ENCODE data around the gene EBI3.

EBI3 gene

GRCh38 chr19:4183967-4184717 lies 45.2 kb upstream of the EBI3 start:
- no peak overlapping the region for H3K4me3 ChIP-seq (ENCODE audit: insufficient read depth in 1 of 2, low read depth in 1 of 2, low read length in 2 of 2)
- no peak overlapping the region for H3K18ac ChIP-seq (ENCODE audit: low read depth in 1 of 2, low read length in 2 of 2)
- peak overlapping the region in 1 of 2 experiments; percentile 23 for H2BK12ac ChIP-seq (ENCODE audit: low read length in 2 of 2)
- no peak overlapping the region for H2BK120ac ChIP-seq (ENCODE audit: low read depth, low read length)
- H2AFZ ChIP-seq (ENCODE audit: low read depth, low read length) = no peak overlapping the region
- no peak overlapping the region for H3K27ac ChIP-seq (ENCODE audit: low read length, poor library complexity, severe bottlenecking)
- H3K14ac ChIP-seq (ENCODE audit: low read length in 2 of 2) = no peak overlapping the region
- no peak overlapping the region for H4K91ac ChIP-seq (ENCODE audit: low read length)
- H2BK5ac ChIP-seq (ENCODE audit: low read depth, low read length, poor library complexity, severe bottlenecking) = no peak overlapping the region
- no peak overlapping the region for H3K4ac ChIP-seq (ENCODE audit: low read depth in 1 of 2, low read length in 2 of 2)
- H3K9ac ChIP-seq (ENCODE audit: low read length) = no peak overlapping the region
- peak overlapping the region in 1 of 2 experiments; percentile 29 for H3K23ac ChIP-seq (ENCODE audit: low read length in 2 of 2)
- DNase-seq = no peak
- peaks cover 21% of the 10 kb centered on the region for H3K4me1 ChIP-seq (ENCODE audit: control insufficient read depth, insufficient read depth, low read depth, low read length)
- no peaks in the 10 kb centered on the region for H3K9me3 ChIP-seq (ENCODE audit: control insufficient read depth, low read length)
- H3K36me3 ChIP-seq (ENCODE audit: control insufficient read depth in 1 of 2, insufficient read depth in 2 of 2, low read depth in 1 of 2, low read length in 2 of 2) = peaks cover 17 to 18% of the 10 kb centered on the region in 2 experiments
- no peaks in the 10 kb centered on the region for H3K27me3 ChIP-seq (ENCODE audit: control insufficient read depth in 1 of 2, insufficient read depth in 1 of 2, low read length in 2 of 2)
- peaks cover 20% of the 10 kb centered on the region for H3K79me1 ChIP-seq (replicated peaks; ENCODE audit: low read length, poor library complexity, severe bottlenecking)
- WGBS = 62% methylated on average over 19 of the region's 23 CpGs
- H2BK15ac ChIP-seq (ENCODE audit: low read depth, poor library complexity, severe bottlenecking) = no peak overlapping the region
- H2AK5ac ChIP-seq (ENCODE audit: low read length, severe bottlenecking) = no peak overlapping the region
- H3K4me2 ChIP-seq (ENCODE audit: low read length, poor library complexity, severe bottlenecking) = no peak overlapping the region
- no peak overlapping the region for H4K8ac ChIP-seq (ENCODE audit: low read length)

- H3K79me1 ChIP-seq (replicated peaks; ENCODE audit: low read length, poor library complexity, severe bottlenecking) = peaks cover 17% of the 10 kb centered on the region
- no peak overlapping the region for H2AK5ac ChIP-seq (ENCODE audit: low read length, severe bottlenecking)
- no peak overlapping the region for H3K23ac ChIP-seq (ENCODE audit: low read length in 2 of 2)
- no peak overlapping the region for H3K18ac ChIP-seq (ENCODE audit: low read depth in 1 of 2, low read length in 2 of 2)
- no peak overlapping the region for H3K27ac ChIP-seq (ENCODE audit: low read length, poor library complexity, severe bottlenecking)
- H3K4me1 ChIP-seq (ENCODE audit: control insufficient read depth, insufficient read depth, low read depth, low read length) = peaks cover 21% of the 10 kb centered on the region
- no peaks in the 10 kb centered on the region for H3K9me3 ChIP-seq (ENCODE audit: control insufficient read depth, low read length)
- no peak overlapping the region for H3K4me2 ChIP-seq (ENCODE audit: low read length, poor library complexity, severe bottlenecking)
- no peak overlapping the region for H2BK15ac ChIP-seq (ENCODE audit: low read depth, poor library complexity, severe bottlenecking)
- peaks cover 10 to 13% of the 10 kb centered on the region in 2 experiments for H3K36me3 ChIP-seq (ENCODE audit: control insufficient read depth in 1 of 2, insufficient read depth in 2 of 2, low read depth in 1 of 2, low read length in 2 of 2)
- H4K91ac ChIP-seq (ENCODE audit: low read length) = no peak overlapping the region
- H4K8ac ChIP-seq (ENCODE audit: low read length) = no peak overlapping the region
- H2BK5ac ChIP-seq (ENCODE audit: low read depth, low read length, poor library complexity, severe bottlenecking) = no peak overlapping the region
- DNase-seq = no peak
- 82% methylated on average over 2 of the region's 2 CpGs for WGBS
- H2BK12ac ChIP-seq (ENCODE audit: low read length in 2 of 2) = no peak overlapping the region
- H2BK120ac ChIP-seq (ENCODE audit: low read depth, low read length) = no peak overlapping the region
- H2AFZ ChIP-seq (ENCODE audit: low read depth, low read length) = no peak overlapping the region
- no peak overlapping the region for H3K9ac ChIP-seq (ENCODE audit: low read length)
- no peak overlapping the region for H3K4ac ChIP-seq (ENCODE audit: low read depth in 1 of 2, low read length in 2 of 2)
- H3K14ac ChIP-seq (ENCODE audit: low read length in 2 of 2) = no peak overlapping the region
- H3K4me3 ChIP-seq (ENCODE audit: insufficient read depth in 1 of 2, low read depth in 1 of 2, low read length in 2 of 2) = no peak overlapping the region
- H3K27me3 ChIP-seq (ENCODE audit: control insufficient read depth in 1 of 2, insufficient read depth in 1 of 2, low read length in 2 of 2) = no peaks in the 10 kb centered on the region
These were observed 44.5 kb upstream of the EBI3 start for GRCh38 chr19:4184718-4185352.

- no peak overlapping the region for H2BK120ac ChIP-seq (ENCODE audit: low read depth, low read length)
- H3K27me3 ChIP-seq (ENCODE audit: control insufficient read depth in 1 of 2, insufficient read depth in 1 of 2, low read length in 2 of 2) = no peaks in the 10 kb centered on the region
- no peak overlapping the region for H3K4ac ChIP-seq (ENCODE audit: low read depth in 1 of 2, low read length in 2 of 2)
- no peak overlapping the region for H2AFZ ChIP-seq (ENCODE audit: low read depth, low read length)
- no peak overlapping the region for H3K27ac ChIP-seq (ENCODE audit: low read length, poor library complexity, severe bottlenecking)
- peaks cover 13% of the 10 kb centered on the region for H3K79me1 ChIP-seq (replicated peaks; ENCODE audit: low read length, poor library complexity, severe bottlenecking)
- peaks cover 2 to 5% of the 10 kb centered on the region in 2 experiments for H3K36me3 ChIP-seq (ENCODE audit: control insufficient read depth in 1 of 2, insufficient read depth in 2 of 2, low read depth in 1 of 2, low read length in 2 of 2)
- H4K91ac ChIP-seq (ENCODE audit: low read length) = no peak overlapping the region
- H3K4me3 ChIP-seq (ENCODE audit: insufficient read depth in 1 of 2, low read depth in 1 of 2, low read length in 2 of 2) = no peak overlapping the region
- no peak overlapping the region for H2BK12ac ChIP-seq (ENCODE audit: low read length in 2 of 2)
- H2BK5ac ChIP-seq (ENCODE audit: low read depth, low read length, poor library complexity, severe bottlenecking) = no peak overlapping the region
- no peak overlapping the region for H3K4me2 ChIP-seq (ENCODE audit: low read length, poor library complexity, severe bottlenecking)
- H3K4me1 ChIP-seq (ENCODE audit: control insufficient read depth, insufficient read depth, low read depth, low read length) = peaks cover 20% of the 10 kb centered on the region
- 76% methylated on average over 9 of the region's 9 CpGs for WGBS
- no peak overlapping the region for H2BK15ac ChIP-seq (ENCODE audit: low read depth, poor library complexity, severe bottlenecking)
- H2AK5ac ChIP-seq (ENCODE audit: low read length, severe bottlenecking) = no peak overlapping the region
- no peak overlapping the region for H4K8ac ChIP-seq (ENCODE audit: low read length)
- no peak overlapping the region for H3K14ac ChIP-seq (ENCODE audit: low read length in 2 of 2)
- no peak overlapping the region for H3K9ac ChIP-seq (ENCODE audit: low read length)
- H3K9me3 ChIP-seq (ENCODE audit: control insufficient read depth, low read length) = no peaks in the 10 kb centered on the region
- no peak overlapping the region for H3K23ac ChIP-seq (ENCODE audit: low read length in 2 of 2)
- no peak overlapping the region for H3K18ac ChIP-seq (ENCODE audit: low read depth in 1 of 2, low read length in 2 of 2)
- DNase-seq = no peak
These were observed 43.8 kb upstream of the EBI3 start for GRCh38 chr19:4185413-4186086.
